NCI-H446 treated with DMSO at 0.1 percent for 48 hours (cell line): ENCODE measurements around the gene CDKN2B-AS1.

Experiments used
- DNase-seq: peaks from one replicate; lab custom pipeline; 2025; lab: John Stamatoyannopoulos, UW

The CDKN2B-AS1 gene

DNA sequence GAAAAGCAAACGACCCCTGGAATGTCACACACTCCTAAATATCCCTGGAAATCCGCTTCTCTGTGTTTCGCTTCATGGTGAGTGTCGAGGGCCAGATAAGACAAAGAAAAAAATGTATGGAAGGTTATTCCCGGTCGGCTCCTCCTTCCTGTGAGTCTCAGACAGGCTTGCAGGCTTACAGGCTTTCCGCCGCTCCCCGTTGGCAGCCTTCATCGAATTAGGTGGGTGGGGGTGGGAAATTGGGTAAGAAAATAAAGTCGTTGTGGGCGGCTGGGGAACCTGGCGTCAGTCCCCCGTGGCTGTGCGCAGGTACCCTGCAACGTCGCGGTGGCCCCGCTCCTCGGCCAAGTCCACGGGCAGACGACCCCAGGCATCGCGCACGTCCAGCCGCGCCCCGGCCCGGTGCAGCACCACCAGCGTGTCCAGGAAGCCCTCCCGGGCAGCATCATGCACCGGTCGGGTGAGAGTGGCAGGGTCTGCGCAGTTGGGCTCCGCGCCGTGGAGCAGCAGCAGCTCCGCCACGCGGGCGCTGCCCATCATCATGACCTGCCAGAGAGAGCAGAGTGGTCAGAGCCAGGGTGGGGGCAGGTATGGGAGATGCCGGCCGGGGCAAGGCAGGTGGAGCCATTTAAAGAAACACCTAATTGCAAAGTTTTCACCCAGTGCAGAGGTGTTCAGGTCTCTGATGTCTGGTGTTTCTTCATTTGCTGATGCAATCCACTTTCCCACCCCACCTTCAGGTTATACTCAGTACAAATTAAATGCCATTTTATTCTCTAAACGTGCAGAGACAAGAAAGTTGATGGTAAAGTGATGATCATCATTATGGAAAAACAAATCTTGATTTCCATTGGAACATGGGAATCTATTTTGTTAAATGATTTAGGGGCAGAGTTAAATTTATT, 11.4 kb downstream of the CDKN2B-AS1 start:
- no peak for DNase-seq

DNA sequence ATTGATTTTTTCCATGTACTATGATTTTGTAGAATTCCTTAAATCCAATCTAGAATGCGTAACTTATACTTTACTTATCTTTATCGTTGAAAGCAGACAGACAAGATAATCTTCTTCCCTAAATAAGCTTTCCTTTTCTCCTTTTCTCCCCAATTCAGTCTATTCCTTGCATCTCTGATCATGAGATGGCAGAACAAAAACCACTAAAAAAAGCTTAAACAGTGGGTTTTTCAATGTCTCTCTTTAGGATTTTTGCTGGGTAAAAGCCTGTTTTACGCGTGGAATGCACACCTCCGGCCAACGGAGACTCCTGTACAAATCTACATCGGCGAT, 13.8 kb downstream of the CDKN2B-AS1 start:
- no peak for DNase-seq

DNA sequence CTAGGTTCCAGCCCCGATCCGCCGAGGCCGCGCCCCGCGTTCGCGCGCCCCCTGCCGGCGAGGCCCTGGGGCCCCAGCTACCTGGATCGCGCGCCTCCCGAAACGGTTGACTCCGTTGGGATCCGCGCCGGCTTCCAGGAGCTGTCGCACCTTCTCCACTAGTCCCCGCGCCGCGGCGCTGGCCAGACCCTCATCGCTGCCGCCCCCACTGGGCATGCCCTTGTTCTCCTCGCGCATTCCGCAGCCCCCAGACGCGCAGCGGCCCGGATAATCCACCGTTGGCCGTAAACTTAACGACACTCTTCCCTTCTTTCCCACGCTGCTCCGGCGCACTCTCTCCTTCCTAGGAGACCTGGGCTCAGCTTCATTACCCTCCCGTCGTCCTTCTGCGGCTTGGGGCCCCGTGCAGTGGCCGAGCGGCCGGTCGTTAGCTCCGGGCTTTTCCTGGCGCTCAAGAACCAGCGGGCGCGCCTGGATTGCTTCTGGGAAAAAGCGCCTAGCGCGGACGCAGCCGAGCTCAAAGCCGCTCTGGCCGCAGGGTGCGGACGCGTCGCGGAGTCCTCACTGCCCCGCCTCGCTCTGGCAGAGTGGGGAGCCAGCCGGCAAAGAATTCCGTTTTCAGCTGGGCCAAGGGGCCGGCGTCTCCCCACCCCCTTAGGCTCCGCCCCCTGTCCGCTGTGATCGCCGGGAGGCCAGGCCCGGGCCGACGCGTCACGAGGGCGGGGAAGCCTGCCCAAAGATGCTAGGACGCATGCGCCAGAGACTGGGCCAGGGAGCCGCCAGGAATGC, 14.3 kb downstream of the CDKN2B-AS1 start, which contains the start of gene CDKN2B:
Gene CDKN2B, minus strand, starts transcription at position 589 of the 789 bp plus-strand sequence. Its CDS starts 352 bp downstream, at position 237.
- DNase-seq = peak; percentile 94

DNA sequence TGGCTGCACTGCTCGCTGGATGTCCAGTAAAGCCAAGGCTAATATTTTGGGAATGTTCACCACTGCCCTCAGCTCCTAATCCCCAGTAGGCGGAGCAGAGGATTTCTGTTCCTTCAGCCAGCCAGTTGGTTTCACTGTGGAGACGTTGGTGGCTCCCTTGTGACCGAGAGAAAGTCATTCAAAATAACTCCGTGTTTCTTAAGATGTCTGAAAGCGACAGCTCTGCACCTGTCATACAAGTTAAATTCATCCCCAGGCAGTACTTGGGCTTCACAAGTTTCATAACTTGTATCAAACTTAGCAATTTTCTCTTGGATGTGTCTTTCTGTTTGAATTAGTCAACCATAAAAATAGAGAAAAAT, 14.9 kb downstream of the CDKN2B-AS1 start:
- DNase-seq = no peak

- DNase-seq = no peak
Observed at GRCh38 chr9:22010866-22011625, 16.5 kb downstream of the CDKN2B-AS1 start.

DNA sequence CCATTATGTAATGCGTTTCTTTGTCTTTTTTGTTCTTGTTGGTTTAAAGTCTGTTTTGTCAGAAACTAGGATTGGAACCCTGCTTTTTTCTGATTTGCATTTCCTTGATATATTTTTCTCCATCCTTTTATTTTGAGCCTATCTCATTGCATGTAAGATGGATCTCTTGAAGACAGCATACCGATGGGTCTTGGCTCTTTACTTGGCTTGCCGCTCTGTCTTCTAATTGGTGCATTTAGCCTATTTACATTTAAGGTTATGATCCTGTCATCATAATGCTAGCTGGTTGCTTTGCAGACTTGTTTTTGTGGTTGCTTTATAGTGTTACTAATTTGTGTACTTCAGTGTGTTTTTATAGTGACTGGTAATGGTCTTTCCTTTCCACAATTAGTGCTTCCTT, 27.8 kb downstream of the CDKN2B-AS1 start:
- no peak for DNase-seq

DNA sequence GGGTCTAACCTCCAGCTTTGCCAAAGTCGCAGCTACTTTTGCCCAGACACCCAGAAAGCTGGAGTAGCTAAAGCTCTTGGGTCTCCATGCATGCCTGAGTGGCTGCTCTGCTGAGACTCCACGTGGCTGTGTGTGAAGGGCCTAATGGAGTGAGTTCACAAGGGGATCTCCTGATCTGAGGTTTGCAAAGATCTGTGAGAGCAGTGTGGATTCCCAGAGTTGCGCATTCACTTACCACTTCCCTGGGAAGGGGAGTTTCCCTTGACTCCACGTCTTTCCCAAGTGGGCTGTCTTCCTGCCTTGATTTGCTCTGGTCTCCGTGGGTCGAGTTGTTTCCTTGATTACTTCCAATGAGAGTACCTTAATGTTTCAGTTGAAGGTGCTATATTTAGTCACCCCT, 32.1 kb downstream of the CDKN2B-AS1 start:
- DNase-seq = no peak

- DNase-seq = no peak
Observed at GRCh38 chr9:22028394-22028793, 33.8 kb downstream of the CDKN2B-AS1 start.

- no peak for DNase-seq
Observed at GRCh38 chr9:22029231-22029630, 34.6 kb downstream of the CDKN2B-AS1 start.

GRCh38 chr9:22030101-22030598, 35.6 kb downstream of the CDKN2B-AS1 start:
- DNase-seq = no peak

DNA sequence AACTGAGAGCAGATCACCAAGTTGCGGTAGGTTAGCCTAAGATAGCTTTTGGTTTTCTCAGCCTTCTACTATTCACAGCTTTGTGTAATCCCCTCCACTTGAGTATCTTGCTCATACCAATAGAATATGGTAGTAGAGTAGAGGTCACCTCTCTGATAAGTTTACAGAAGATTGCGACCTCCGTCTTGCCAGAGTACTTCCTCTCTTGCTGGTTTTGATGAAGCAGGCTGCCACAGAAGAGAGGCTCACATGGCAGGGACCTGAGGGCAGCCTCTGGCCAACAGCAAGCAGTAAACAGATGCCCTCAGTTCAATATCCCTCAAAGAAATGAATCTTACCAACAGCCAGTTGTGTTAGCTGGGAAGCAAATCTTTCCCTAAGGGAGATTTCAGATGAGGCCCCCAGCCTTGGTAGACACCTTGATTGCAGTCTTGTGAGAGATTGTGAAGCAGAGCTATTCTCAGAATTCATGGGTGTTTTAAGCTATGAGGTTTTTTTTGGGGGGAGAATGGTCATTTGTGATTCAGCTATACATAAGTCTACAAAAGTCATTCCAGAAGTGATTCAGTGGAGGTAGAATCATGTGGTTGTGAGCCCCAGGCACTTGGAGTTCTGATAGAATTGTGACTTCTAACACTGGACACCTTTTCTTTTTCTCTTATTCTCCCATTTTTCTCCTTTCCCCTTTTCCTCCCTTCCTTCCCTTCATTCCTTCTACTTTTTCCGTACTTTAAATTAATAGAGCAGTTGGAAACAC, 37.2 kb downstream of the CDKN2B-AS1 start:
- no peak for DNase-seq

DNA sequence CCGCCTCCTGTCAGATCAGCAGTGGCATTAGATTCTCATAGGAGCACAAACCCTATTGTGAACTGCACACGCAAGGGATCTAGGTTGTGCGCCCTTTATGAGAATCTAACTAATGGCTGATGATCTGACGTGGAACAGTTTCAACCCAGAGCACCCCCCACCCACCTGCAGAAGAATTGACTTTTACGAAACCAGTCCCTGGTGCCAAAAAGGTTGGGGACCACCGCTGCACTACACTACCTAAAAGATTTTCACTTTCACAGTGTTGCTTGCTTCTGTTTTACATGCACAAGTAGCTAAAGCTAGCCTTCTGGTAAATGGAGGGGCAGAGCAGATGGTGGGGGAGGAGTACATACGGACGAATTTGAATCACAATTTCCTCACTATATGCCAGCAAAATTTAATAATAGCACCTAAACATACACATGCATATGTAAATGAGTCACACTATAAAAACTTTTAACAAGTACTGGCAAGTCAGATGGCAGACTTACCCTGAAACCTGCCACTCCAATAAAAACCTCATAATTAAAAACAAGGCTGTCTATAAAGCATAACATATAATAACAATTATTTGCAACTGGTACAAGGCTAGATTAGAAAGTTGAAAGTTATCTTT, 38.5 kb downstream of the CDKN2B-AS1 start:
- no peak for DNase-seq

GRCh38 chr9:22035591-22036011, 41.0 kb downstream of the CDKN2B-AS1 start:
- no peak for DNase-seq

GRCh38 chr9:22036866-22037626, 42.5 kb downstream of the CDKN2B-AS1 start:
- no peak for DNase-seq

- peak; percentile 40 for DNase-seq
Observed at GRCh38 chr9:22037954-22038690, 43.5 kb downstream of the CDKN2B-AS1 start.

GRCh38 chr9:22039258-22039657, 44.7 kb downstream of the CDKN2B-AS1 start:
- no peak for DNase-seq

GRCh38 chr9:22040760-22041159, 46.2 kb downstream of the CDKN2B-AS1 start:
- no peak for DNase-seq

DNA sequence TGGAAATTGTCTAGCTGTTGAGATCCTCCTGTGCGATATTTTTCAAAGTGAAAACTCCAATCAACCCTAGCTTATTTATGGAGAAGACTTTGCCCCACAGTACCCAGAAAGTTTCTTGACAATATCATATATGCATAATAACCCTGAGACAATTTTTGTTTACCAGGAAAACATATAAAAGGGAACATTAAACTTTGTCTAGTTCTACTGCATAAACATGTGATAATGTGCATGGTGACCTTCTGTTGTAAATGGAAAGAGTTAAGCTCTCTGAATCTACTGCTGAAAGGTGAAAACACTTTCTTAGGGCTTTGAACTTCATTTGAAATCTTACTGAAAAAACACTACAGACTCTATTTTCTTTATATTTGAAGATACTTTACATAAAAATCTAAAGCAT, 46.8 kb downstream of the CDKN2B-AS1 start:
- no peak for DNase-seq

- DNase-seq = peak; percentile 18
Observed at GRCh38 chr9:22041775-22042174, 47.2 kb downstream of the CDKN2B-AS1 start.
